C1 segment of cervical spinal cord (tissue), 14 donors: Measurements from ENCODE around the gene SMIM44.
"Not testable (repeated sequence)": the region's sequence is repeated elsewhere in the genome, so short reads cannot be mapped to it uniquely, and the experiment has no call there.

Experiments used
- DNase-seq, 14 donors: peaks; one replicate each; lab custom pipeline; 2025; lab: John Stamatoyannopoulos, UW

Gene SMIM44

GRCh38 chr19:3517638-3518037 is 34.4 kb upstream of the SMIM44 start:
- no peak for DNase-seq

GRCh38 chr19:3516675-3517207 is 33.5 kb upstream of the SMIM44 start:
- peak in 1 of 14 donors; percentile 21 for DNase-seq

GRCh38 chr19:3515891-3516422 is 32.7 kb upstream of the SMIM44 start:
- no peak for DNase-seq

DNA sequence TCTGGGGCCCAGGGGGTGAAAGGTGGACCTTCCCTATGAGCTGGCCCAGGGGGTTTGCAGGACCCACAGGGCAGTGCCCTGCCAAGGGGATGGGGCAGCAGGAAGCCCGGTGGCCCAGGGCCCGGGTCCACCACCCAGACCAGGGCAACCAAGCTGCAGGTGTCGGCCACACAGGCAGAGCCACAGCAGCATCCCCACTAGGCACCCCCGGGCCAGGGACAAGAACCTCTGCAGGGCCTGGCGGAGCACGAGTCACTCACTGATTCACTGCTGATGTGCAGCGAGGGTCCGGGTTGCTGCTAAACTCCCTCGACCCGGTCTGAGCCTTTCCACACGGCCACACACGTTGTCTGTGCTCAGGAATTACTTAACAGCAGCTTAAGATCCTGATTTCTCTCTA is 31.7 kb upstream of the SMIM44 start:
- no peak for DNase-seq

DNA sequence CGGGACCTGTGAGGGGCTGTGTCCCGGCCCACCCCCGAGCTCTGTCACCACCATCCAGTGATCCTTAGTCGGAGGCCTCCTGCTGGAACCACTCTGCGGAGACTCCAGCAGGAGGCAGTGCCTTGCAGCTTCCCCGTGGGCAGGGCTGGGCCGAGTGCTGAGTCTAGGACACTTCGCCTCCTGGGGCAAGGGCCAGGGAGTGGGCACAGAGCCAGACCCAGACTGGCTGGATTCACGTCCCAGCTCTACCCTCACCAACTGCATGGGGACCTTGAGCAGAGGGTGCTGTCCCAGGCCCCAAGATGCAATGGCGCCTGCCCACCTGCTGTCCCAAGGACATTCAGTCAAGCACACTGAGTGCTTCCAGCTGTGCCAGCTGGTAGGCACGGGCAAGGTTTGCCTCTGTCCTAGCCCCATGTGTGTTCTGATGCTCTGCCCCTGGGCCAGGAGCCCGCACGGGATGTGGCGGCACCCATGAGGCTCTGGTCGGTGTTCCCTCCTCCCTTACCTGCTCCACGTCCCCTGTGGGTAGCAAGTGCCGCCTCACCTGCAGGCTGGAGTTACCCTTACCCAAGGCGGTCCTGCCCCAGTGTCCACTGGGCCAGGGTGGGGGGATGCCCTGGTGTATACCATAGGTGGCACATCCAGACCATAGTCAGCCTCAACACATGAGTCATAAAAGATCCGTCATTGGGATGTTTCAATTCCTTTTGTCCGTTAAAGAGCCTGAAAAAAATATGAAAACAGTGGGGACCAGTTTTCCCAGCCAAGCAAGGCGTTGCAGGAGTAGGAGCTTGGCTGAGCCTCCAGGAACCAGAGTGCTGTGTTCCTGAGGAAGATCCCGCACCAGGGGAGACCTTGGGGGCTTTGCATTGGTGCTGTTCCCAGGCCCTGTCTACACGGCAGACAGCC is 30.2 kb upstream of the SMIM44 start:
- DNase-seq, result no peak

DNA sequence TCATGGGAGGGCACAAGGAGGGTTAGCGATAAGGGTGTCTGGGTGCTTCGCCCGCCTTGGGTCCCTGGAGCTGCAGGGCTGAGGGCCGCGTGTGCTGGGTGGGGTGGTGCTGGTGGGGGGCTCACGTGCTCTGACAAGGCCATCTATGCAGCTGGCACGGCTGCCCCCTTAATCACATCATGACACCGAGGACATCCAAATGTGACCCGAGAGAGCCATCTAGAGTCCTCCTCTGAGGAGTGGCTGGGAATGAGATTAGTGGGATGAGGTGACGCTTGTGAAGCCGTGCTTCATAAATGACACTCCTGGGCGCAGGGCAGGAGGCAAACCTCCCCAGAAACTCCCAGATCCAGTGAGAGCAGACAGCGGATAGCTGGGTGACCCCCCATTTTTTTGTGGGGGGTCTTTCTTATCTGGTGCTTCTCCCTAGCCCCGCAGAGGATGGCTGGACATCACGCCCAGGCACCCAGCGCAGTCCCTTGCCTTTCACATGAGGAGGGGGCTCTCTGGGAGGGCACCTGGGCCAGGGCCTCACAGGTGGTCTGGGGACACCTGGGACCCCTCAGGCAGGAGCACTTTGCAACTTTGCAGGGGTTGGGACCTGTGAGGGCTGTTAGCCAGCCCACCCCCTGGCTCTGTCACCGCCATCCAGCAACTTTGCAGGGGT is 29.5 kb upstream of the SMIM44 start:
- DNase-seq, result no peak

- no peak for DNase-seq
These were observed 28.4 kb upstream of the SMIM44 start for GRCh38 chr19:3511506-3512251.

- DNase-seq, result peak in 1 of 14 donors; percentile 24
These were observed 27.5 kb upstream of the SMIM44 start for GRCh38 chr19:3510727-3511126.

- DNase-seq, result no peak
These were observed 26.3 kb upstream of the SMIM44 start for GRCh38 chr19:3509566-3509989.

GRCh38 chr19:3508771-3509535 is 25.7 kb upstream of the SMIM44 start:
- no peak for DNase-seq

DNA sequence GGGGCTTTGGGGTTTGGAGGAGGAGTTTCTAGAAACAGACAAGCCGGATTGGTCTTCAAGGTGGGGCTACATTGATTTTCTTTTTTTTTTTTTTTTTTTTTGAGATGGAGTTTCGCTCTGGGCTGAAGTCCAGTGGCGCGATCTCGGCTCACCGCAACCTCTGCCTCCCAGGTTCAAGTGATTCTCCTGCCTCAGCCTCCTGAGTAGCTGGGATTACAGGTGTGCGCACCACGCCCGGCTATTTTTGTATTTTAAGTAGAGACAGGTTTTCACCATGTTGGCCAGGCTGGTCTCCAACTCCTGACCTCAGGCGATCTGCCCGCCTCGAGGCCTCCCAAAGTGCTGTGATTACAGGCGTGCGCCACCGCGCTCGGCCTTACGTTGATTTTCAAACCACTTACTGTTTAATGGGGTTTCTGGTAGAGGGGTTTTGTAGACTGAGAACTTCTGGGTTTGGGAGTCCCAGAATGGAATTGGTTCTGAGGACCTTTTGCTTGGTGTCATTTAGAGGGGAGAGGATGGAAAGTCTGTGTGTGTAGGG is 24.9 kb upstream of the SMIM44 start:
- not testable (repeated sequence) for DNase-seq

DNA sequence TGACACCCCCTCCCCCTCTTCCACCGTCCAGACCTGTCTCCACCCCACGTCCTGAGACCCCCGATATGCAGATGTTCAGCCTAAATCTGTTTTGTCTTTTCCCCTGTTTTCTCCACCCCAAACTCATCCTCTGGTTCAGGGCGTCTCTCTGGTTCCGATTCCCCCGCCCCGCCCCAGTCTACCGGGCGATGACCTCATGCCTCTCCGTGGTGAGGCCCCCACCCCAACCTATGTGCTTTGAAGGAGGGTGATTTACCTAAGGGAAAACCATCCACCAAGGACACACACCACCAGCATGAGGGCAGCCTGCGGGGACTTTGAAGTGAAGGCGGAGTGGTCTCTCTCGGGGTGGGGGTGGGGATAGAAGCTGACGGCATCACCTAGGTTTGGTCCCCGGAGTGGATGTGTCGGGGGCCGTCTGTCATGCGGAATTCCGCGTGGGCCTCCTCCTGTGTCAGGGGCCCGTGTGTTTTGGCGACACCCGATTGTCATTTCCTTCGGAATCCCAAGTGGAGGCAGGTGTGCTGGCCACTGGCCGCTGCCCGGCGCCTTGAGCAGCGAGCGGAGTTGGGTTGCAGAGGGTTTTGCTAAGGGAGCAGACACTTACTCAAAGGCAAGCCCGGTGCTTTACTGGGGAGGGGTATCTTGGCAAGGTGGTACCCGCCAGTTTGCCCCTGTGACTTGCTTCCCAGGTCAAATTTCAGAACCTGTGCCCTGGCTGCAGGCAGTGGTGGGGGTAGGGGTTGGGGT is 24.3 kb upstream of the SMIM44 start:
- DNase-seq, result no peak

DNA sequence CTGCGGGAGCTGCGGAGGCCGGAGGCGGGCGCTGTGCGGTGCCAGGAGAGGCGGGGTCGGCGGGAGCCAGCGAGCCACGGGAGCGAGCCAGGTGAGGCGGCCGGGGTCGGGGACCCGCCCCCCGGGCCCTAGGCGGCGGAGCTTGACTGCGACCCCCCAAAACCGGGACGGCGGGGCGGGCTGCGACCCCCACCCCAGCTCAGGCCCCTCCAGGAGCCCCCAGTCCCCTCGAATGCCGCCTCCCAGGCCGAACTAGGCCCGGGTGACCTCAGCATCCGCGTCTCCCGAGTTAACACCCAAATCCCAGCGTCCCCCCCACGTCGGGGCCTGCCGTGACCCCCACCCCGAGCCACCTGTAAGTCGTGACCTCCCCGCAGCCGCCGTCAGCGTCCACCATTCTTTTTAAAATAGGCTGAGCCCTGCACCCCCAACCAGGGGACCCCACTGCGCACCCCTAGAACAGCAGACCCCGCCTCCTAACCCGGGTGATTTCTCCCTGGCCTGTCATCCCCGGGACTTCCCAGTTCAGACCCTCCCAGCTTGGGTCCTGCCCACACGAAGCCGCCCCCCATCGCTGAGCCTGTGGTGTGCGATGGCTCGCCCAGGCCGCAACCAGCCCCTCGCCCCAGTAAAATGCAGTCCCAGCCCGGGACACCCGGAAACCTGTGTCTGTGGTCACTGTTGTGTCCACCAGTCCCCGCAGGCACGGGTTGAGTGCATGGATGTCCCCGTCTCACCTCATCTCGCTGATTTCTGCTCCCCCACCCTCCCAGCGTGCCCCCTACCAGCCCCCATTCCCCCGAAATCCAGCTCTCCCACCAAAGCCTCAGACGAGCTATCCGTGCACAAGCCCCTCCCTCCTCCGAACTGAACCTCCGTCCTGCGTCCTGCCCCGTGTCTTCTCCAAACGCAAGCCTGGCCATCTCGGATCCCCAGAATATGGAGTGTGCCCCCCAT is 23.4 kb upstream of the SMIM44 start:
- peak in 4 of 14 donors; percentile 6 to 57 (median 32) for DNase-seq

DNA sequence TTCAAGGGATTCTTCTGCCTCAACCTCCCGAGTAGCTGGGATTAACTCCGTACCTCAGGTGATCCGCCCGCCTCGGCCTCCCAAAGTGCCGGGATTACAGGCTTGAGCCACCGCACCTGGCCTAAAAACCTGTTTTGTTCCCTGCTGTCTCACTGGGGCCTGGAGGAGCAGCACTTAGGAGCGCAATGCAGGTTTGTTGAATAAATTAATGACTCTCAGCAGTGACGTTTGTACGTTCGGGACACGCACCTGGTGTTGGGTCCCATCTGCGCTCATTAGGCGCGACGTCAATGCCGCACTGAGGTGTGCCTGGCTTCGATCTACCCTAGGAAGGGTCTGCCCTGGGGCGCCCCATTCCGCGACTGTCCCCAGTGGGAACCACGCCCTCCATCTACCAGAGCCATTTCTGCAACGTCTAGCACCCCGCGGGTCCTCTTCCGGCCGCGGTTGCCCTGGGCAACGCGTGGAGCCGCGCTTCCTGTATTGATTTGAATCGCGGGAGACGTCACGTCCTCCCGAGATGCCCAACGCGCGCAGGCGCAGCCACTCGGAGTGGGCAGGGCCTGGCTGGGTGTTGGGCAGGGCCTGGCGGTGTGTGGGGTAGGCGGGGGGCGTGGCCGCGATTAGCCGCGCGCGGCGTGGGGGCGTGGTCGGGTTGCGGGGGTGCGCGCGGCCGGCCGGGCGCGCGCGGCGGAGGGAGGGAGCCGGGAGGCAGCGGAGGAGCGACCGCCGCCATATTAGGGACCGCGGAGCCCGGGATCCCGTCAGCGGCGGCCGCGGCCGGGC is 22.6 kb upstream of the SMIM44 start, which contains the start of gene FZR1:
TSS of gene FZR1 (plus strand) at position 714 of the 786 bp plus-strand sequence. CDS start 16,679 bp downstream, outside the sequence.
- peak; percentile 70 to 100 (median 97) for DNase-seq

- no peak for DNase-seq
These were observed 21.5 kb upstream of the SMIM44 start for GRCh38 chr19:3504735-3505134.

GRCh38 chr19:3503036-3503572 is 19.9 kb upstream of the SMIM44 start:
- DNase-seq, result no peak

DNA sequence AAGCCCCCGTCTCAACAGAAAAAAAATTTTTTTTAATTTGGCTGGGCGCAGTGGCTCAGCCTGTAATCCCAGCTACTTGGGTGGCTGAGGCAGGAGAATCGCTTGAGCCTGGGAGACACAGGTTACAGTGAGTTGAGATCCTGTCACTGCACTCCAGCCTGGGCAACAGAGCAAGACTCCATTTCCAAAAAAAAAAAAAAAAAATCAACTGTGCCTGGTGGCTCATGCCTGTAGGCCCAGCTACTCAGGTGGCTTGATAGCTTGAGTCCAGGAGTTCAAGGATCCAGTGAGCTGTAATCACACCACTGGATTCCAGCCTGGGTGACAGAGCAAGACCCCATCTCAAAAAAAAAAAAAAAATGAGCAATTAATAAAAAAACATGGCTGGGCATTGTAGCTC is 18.5 kb upstream of the SMIM44 start:
- no peak for DNase-seq
